HG03354 (cell line): ENCODE results near the gene FXYD2.
"Not testable (repeated sequence)": the region's sequence is repeated elsewhere in the genome, so short reads cannot be mapped to it uniquely, and the experiment has no call there.

Experiments used
- ATAC-seq: cut with Tn5 transposase; IDR thresholded peaks from one replicate; pipeline ENCODE4 v1.9.1; 2021; ENCODE audit warnings: mild to moderate bottlenecking; ENCODE audit not compliant: unreplicated experiment, poor library complexity, severe bottlenecking

The FXYD2 gene

DNA sequence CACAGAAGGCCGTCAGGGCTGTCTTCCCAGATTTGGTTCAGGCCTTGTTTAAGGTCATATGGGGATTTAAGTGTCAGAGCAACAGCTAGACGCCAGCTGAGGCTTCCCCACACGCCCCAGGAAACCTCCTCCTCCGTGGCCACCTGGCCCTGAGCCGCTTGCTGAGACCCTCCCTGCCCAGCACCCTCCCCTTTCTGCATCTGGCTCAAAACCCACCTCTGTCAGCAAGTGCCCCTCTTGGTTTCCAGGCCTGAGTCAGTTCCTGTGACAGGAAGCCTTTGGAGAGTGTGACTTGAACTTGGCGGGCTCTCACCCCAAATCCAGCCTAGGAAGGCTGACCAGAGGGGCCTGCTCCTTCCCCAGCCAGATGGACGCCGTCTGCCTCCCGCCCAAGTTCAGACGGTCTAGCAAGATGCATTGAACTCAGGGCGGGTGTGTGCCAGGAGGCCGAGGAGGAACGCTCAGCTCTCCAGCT lies 561 bp downstream of the FXYD2 start:
- ATAC-seq = no peak

DNA sequence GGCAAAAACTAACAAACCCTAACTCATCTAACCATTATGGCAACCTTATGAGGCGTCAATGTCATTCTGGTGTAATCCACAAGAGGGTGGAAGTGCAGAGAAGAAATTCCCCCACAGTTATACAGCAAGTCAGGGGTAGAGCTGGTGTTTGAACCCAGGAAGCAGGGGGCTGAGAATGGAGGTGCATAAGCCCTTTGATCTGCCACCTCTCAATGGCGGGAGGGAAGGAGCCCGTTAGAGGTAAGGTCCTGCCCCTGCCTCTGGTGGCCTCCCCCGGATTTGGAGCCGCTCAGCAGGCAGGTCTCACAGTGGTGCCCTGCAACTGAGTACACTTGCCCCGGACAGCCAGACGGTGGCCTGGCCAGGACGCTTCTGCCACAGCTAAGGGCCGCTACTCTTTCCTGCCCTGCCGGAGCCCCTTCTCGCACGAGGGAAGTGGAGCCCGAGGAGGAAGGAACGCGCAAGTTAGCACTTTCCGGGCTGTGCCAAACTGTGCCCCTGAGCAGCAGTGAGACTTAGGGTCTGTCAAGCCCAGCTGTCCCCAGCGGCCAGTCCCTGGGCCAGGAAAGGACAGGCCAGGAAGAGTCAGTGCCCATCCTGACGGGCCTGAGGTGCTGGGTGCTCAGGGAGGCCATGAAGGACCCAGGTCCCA lies 1.1 kb downstream of the FXYD2 start:
- ATAC-seq = no peak

DNA sequence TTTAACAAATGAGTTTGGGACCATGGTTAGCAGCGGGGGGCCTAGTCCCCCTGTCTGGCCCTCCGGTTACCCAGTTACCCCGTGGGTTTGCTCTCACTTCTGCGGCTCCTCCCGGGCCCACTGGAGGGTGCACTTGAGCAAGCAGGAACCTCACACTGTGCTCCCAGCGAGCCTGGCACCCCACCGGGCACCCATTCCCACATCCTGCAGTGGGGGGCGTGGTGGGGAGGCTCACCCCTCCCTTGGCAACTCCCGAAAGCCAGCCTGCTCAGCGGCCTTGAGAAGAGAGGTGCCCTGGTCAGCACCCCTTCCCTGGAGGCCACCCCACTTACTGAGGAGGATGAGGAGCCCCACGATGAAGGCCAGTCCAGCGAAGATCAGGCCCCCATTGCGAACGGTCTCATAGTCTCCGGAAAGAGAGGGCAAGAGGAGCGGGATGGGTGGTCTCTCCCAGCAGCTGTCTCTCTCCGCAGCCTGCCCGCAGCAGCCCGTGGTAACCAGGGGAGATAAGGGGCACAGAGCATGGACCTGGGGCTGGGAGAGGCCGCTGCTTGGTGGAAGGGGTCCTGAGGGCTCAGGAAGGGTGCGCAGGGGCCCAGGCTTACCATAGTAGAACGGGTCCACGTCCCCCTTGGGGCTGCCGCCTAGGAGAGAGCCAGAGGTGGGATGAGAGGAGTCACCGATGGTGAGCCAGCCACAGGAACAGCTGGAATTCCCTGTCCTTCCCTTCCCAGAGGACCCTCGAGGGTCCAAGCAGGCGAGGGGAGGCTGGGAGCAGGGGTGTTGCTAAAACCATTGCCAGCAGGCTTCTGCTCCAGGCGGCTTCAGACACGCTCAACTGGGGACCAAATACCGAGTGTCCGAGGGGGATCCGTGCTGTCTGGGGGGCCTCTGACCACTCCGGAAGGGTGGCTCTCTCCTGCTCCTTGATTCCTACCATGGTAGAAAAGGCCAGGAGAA lies 2.2 kb downstream of the FXYD2 start:
- ATAC-seq = no peak

DNA sequence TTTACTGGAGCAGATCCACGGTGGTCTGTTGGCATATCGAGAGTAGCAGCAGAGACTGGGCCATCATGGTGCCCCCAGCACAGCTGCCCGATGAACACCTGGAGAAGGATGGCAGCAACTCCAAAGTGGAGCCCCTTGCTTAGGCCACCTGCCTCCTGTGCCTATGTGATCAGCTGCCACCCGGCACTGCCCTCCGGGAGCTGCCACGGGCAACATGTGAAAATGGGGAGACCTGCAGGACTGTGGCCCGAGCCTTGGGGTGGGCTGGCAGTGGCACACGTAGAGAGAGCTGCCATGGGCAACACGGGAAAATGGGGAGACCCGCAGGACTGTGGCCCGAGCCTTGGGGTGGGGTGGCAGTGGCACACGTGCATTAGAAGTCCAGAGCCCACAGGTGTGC lies 3.1 kb downstream of the FXYD2 start:
- ATAC-seq = no peak

DNA sequence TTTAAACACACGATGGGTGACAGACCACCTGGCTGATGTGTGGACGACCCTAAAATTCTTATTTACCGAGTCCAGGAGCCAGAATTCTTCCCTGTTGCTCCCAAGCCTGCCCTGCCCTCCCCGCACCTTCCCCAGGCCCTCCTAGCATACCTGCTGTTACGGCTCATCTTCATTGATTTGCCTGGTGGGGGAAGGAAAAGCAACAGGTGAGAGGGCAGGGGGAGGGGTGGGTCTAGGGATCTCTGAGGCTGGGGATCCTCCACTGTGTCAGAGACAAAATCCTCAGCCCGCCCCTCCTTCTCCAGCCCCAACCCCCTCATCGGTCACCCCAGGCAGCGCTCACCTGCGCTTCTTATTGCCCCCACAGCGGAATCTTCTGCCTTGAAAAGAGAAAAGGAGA lies 4.0 kb downstream of the FXYD2 start:
- ATAC-seq = no peak

DNA sequence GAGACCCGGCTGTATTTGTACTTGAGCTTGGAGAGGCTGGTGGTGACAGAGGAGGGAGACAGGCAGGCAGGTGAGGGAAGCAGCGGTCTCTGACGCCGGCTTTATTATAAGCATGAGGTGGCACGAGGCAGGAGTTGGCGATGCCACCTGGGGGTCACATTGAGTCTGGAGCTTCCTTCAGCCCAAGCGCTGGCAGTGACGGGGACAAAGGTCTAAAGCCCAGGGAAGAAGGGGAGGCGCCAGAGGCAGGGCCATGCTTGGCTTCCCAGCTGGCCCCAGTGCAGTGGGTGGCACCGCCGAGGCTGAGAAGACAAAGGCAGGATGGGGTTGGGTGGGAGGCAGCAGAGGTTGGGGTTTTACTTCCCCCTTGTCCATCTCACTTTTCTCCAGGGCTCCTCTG lies 4.5 kb downstream of the FXYD2 start:
- no peak for ATAC-seq

DNA sequence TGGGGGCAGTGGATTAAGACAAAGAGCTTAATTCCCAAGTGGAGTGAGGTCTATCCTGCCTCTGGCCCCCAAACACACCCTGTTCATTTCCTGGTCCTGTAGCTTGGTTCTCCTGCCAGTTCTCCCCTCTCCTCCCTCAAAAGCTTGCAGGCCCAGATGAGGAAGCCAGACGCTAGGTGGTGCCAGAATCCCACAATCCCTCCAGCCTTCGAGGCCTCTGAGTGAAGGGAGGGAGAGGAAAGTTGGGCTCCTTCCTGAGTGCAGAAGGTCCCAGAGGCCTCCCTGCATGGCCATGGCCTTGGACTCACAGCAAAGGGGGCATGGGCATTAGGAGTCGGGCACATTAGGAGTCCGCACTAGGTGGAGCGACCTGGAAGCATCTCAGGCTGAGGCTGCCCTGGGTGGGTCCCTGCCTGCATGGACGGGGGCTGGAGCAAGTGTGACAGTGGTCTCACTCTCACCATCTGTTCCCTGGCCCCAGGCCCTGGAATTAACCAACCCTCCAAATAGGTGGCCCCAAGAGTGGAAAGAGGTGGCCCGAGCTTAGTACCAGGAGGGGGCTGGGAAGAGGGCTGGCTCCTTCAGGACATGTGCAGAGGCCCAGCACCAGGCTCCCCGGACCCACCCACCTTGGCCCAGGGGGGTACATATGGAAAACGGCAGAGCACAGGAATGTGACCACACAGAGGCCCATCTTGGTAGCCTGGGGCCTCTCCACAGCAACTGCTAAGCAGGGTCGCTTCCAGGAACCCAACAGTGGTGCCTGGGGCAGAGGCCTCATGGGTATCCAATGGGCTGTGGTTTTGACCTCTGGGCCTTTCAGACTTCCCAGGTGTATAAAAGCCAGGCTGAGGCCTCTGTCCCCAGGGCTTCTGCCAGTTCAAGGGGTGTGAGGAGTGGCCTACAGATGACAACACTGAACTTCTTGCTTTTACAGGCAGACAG lies 5.2 kb downstream of the FXYD2 start:
- no peak for ATAC-seq

DNA sequence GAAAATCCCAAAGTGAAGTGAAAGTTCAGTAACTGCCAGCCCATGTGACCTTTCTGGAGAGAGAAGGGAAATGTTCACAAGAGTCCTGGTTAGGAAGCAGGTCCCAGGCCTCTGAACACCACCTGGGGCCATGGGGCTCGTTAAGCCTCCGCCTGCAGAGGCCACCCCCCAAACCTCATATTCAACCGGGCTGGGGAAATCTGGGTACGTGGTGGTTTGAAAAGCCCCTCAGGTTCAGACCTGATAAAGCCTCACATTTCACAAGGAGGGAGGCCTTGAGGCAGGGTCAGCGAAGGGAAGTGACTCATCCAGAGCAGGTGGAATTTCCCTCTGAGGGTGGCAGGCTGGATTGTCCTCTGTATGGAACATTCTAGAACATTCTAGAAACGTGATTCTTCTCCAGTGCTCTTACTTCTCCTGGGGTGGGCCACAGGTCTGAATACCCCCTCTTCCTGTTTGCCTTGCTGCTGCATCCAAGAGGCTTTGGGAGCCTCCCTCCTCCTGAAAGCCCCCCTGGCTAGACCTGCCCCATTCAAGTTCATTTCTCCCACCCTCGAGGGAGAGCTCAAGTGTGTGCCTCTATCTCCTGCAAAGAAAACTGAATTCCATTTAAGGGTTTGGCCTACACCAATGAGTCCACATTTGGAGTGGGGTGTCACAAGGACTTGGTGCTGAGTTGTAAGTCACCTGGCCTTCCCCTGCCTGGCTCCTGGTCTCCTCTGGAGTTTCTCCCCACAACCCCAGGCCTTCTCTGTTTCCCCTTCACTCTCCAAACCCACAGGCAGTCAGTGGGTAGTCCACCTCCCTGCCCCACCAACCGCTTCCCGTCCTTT lies 6.3 kb downstream of the FXYD2 start:
- peak; percentile 19 for ATAC-seq

DNA sequence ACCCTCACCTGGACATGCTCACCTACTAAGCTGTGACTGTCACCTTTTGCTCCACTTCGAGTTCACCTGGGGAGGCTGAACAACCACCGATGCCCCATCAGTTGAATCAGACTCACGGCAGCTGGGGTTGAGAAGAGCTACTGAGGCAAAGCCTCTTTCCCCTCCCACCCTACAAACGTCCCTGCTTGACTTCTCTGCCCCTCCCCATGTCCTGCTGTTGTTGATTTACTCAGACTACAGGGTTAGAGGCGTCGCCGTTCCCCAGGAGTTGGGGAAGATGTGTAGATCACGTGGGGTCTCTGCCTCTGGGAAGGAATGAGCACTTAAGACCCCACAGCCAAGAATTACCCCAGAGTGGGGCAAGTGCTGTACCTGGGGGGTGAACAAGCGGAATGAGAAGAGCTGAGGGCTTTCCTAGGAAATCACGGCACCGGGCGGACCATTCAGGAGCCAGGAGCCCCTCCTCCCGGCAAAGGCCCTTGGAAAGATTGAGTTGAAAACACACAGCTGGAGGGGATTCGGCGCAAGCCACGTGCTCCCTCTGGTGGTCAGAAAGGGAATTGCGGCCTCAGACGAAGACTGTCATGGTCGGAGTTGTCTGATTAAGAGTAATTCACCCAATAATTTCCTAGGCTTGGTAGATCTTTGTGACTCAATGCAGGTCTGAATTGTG lies 7.0 kb downstream of the FXYD2 start:
- peak; percentile 19 for ATAC-seq

DNA sequence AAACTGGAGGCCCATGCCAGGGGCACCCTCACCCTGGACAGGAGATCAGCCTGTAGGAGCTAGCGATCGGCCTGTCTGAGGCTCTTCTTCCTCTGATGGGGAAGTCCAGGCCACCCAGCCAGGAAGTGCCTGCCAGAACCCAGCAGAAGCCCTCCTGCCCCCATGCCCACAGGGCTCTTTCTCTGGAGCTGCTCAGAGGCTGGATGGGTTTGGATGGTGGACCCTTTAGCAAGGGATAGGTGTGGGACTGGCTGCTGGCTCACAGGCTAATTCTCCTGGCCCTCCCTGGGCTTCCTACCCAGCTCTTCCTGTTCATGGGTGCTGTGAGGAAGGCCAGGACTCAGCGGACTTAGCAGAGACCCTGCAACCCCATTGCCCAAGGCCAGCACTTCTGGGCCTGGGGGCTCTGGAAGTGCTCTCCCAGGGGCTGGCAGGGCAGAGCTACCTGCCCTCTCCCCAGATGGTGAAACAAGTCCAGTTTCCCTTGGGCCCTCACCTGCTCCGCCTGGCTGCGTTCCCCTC lies 7.6 kb downstream of the FXYD2 start:
- ATAC-seq = no peak

DNA sequence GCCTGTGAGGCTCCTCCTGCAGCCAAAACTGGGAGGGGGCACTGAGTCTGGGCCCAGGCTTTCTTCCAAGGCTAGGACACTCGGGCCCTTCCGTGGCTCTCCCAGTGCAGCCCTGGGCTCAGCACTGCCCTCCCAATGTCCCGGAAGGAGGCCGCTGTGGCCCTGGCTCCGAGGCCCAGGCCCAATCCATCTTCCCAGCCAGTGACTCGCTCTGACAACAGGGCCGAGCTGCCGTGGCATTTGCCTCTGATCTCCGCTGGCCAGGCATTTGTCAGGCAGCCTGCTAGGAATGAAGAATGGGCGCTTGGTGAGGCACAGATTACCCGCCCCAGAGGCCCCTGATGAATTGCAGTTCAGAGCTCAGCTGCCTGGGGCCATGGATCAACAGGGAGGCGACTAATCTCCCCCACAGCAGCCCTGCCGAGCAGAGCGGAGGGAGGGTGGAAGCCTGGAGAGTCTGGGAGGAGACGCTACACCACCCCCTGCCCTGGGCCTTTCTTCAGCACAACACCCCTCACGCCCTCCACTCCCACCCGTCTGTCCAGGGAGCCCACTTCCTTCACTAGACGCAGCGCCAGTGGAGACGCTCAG lies 8.3 kb downstream of the FXYD2 start:
- no peak for ATAC-seq

DNA sequence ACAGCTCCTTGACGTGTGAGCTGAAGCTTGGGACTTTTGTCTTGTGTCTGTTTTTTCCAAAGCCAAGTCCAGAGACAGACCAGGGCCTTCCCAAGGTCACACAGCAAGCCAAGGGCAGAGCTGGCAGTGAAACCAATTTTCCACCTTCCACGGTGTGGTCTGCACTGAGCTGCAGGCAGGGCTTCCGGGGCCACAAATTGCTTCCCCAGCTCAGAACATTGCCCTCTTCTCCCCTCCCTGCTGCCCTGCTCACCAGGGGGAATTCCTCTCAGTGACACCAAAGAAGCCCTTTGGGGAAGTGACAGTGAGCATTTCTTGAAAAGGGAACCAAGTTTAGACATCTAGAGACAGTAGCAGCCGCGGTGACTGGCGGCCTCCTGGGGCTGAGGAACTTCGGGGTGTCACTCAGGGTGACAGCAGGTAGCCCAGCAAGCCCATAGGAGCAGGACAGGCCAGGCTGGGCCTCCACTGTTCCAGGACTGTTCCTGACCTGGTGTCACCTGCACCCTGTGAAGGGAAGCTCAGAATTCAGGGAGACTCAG lies 9.2 kb downstream of the FXYD2 start:
- ATAC-seq = peak; percentile 61

DNA sequence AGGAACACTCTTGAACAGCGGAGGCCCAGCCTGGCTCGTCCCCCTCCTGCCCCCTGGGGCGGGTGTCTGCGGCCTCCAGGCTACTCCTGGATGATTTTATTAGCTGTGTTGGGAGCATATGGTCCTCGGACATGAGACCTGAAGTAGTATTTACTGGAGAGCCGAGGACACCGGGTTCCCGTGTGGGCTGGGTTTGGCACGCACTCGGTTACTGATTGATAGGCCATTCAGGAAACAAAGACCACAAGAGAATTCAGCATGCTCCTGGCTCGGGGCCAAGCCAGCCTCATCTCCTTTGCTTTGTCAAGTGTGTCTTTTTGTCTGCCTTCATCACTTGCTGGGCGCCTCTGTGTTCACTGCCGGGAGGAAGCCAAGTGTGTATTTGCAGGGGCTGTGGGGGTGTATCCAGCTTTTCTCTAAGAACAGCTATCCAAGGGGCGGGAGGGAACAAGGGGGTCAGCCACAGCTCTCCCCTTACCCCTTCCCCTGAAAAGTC lies 9.7 kb downstream of the FXYD2 start:
- peak; percentile 42 for ATAC-seq

DNA sequence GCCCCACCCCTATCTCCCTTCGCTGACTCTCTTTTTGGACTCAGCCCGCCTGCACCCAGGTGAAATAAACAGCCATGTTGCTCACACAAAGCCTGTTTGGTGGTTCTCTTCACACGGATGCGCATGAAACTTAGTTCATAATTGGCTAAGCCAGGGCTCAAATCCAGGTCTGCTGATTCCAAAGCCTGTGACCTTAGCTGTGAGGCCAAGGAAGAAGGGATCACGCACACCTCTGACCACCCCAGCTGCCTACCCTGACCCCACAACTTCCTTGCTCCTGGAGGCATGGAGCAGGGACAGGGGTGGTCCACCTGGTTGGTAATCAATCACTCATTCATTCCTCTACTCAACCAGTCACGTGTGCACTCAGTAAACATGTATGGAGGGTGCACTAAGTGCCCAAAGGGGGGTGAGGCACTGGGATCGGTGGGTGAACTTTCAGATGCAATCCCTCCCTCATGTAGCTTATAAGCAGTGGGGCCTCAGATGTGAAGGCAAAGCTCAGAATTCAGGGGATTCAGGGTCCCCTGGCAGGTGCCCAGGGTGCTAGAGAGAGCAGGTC lies 10.3 kb downstream of the FXYD2 start:
- ATAC-seq = peak; percentile 11

DNA sequence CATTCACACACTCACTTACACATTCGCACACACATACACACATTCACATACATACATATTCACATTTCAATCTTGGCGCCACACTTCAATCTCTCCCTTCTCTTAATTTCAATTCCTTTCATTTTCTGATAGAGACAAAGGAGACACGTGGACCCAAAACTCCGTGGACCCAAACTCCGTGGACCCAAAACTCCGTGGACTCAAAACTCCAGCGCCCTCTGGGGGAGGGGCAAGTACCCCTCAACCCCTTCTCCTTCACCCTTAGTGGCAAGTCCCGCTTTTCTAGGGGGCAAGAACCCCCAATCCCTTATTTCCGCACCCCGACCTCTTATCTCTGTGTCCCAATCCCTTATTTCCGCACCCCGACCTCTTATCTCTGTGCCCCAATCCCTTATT lies 14.5 kb downstream of the FXYD2 start:
- not testable (repeated sequence) for ATAC-seq

DNA sequence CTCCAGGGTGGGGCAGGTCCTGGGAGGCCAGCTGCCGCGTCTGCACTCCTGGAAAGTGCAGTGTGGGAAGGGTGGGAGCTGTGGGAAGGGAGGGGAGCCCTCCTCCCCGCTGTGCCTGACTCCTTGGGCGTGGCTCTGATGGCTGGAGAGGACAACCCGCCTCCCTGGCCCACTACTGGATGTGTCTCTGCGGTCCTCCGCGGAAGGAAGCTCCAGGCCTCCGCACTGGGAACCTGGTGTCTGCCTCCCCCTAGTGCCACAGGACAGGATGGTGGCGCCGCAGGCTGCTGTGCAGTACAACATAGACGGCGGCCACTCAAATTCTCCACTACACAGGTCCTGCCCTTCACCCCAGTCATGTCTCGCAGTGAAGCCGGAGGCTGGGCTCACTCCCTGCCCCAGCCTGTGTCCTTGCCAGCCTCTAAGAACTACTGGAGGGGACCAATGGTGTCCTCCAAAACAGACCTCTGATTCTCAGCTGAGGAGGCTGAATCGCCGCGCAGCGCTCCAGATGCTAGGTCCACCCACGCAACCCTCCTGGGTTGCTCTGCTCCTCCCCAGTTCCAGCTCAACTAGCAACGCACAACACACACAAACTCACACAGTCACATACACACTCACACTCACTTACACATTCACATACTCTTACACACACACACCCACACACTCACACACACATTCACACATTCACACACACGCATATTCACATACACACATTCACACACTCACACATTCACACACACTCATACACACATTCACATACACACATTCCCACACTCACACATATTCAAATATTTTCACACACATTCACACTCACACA lies 15.1 kb downstream of the FXYD2 start:
- ATAC-seq = no peak
